OCI-LY3 (cell line): Measurements from ENCODE around the gene COL20A1.

ENCODE experiments used
- H2AFZ ChIP-seq: fragments of 200-600, 300-600 bp; shearing (Covaris generic); 2 replicates; pipeline ENCODE4 v1.6.0; 2014; ENCODE audit warnings: antibody characterized with exemption, low read depth, low read length
- H3K27ac ChIP-seq: fragments of 200-600, 300-600 bp; sonication (generic); 2 replicates; pipeline ENCODE4 v1.5.1; 2014; ENCODE audit warnings: mild to moderate bottlenecking, low read length, moderate library complexity, mixed read lengths
- H3K27me3 ChIP-seq: fragments of 200-600, 300-600 bp; sonication (generic); 2 replicates; pipeline ENCODE4 v1.6.1; 2014; ENCODE audit warnings: low read depth, low read length, mixed read lengths
- H3K36me3 ChIP-seq: fragments of 200-600, 300-600 bp; sonication (generic); replicated peaks from 2 replicates; pipeline ENCODE3; 2014; ENCODE audit warnings: low read depth, low read length, mixed read lengths
- H3K4me1 ChIP-seq: fragments of 300-600, 200-600 bp; sonication (generic); 2 replicates; pipeline ENCODE4 v1.6.1; 2014; ENCODE audit warnings: low read length, mixed read lengths
- H3K4me2 ChIP-seq: fragments of 200-600, 300-600 bp; sonication (generic); 2 replicates; pipeline ENCODE4 v1.6.1; 2014; ENCODE audit warnings: low read length, mixed read lengths
- H3K4me3 ChIP-seq: fragments of 300-600, 200-600 bp; sonication (generic); 2 replicates; pipeline ENCODE4 v1.5.1; 2014; ENCODE audit warnings: antibody characterized with exemption, mild to moderate bottlenecking, low read length, moderate library complexity
- H3K79me2 ChIP-seq: fragments of 300-600, 200-600 bp; shearing (Covaris generic); 2 replicates; pipeline ENCODE4 v1.6.1; 2014; ENCODE audit warnings: mild to moderate bottlenecking, low read length, mixed read lengths
- H3K9ac ChIP-seq: fragments of 300-600, 200-600 bp; shearing (Covaris generic); 2 replicates; pipeline ENCODE4 v1.6.0; 2014; ENCODE audit warnings: mild to moderate bottlenecking, low read length, moderate library complexity
- H3K9me3 ChIP-seq: fragments of 200-600, 300-600 bp; shearing (Covaris generic); 2 replicates; pipeline ENCODE4 v1.6.1; 2014; ENCODE audit warnings: low read length, mixed read lengths; ENCODE audit not compliant: insufficient read depth
- H4K20me1 ChIP-seq: fragments of 200-600, 300-600 bp; sonication (generic); 2 replicates; pipeline ENCODE4 v1.6.1; 2016; ENCODE audit warnings: low read length, mixed read lengths; ENCODE audit not compliant: insufficient read depth
- CTCF ChIP-seq: fragments of 200-600, 300-600 bp; sonication (generic); IDR thresholded peaks from 2 replicates; pipeline ENCODE4 v1.5.1; 2014; ENCODE audit warnings: antibody characterized with exemption, low read length, low read depth
- EZH2phosphoT487 ChIP-seq: fragments of 200-600 bp; shearing (Covaris generic); IDR thresholded peaks from 2 replicates; pipeline ENCODE4 v1.6.1; 2018; ENCODE audit warnings: antibody characterized with exemption, mixed run types, low read depth

The COL20A1 gene

GRCh38 chr20:63359164-63359934 lies 66.4 kb downstream of the COL20A1 start:
- no peaks in the 10 kb centered on the region for H4K20me1 ChIP-seq
- TF ChIP-seq CTCF (no peak), EZH2phosphoT487 (no peak)
- no peak overlapping the region for H2AFZ ChIP-seq
- no peaks in the 10 kb centered on the region for H3K36me3 ChIP-seq
- H3K79me2 ChIP-seq: no peaks in the 10 kb centered on the region
- H3K27ac ChIP-seq: no peak overlapping the region
- no peaks in the 10 kb centered on the region for H3K27me3 ChIP-seq
- H3K4me1 ChIP-seq: no peaks in the 10 kb centered on the region
- H3K4me3 ChIP-seq: no peak overlapping the region
- no peak overlapping the region for H3K4me2 ChIP-seq
- H3K9ac ChIP-seq: no peak overlapping the region
- H3K9me3 ChIP-seq: no peaks in the 10 kb centered on the region

GRCh38 chr20:63359937-63360849 lies 67.2 kb downstream of the COL20A1 start:
- H3K9me3 ChIP-seq: no peaks in the 10 kb centered on the region
- no peak overlapping the region for H3K4me3 ChIP-seq
- TF ChIP-seq EZH2phosphoT487: no peak
- no peak for TF ChIP-seq CTCF
- no peak overlapping the region for H2AFZ ChIP-seq
- no peaks in the 10 kb centered on the region for H4K20me1 ChIP-seq
- H3K4me1 ChIP-seq: no peaks in the 10 kb centered on the region
- H3K36me3 ChIP-seq: no peaks in the 10 kb centered on the region
- no peak overlapping the region for H3K4me2 ChIP-seq
- no peak overlapping the region for H3K27ac ChIP-seq
- H3K79me2 ChIP-seq: no peaks in the 10 kb centered on the region
- H3K27me3 ChIP-seq: no peaks in the 10 kb centered on the region
- H3K9ac ChIP-seq: no peak overlapping the region

DNA sequence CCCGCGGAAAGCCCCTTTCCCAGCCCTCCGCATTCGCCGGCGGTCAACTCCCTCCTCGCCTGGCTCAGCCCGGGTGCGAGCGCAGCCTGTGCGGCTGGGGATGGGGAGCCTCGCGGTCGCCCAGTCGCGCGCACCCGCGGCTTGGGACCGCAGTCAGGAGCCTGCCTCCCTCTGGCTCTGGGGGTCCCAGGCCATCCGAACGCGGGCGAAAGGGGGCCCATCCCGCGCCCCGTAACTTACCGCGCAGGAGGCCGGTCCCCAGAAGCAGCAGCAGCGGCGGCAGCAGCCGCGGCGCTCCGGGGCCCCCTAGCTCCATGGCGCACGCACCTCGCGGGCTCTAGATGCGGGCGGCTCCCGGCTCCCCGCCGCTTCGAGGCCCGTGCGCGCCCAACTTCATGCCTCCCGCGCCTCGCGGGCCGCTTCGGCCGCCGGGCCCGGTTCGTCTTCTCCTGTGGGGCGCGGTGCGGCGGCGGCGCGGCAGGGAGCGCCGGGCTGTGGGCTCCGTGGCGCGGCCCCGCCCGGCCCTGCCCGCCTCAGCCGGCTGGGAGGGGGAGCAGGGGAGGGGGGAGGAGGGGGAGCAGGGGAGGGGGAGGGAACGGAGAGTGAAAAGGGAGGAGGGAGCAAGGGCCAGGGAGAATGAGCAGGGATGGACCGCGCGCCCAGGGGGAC lies 68.0 kb downstream of the COL20A1 start, which contains the start of gene CHRNA4:
Gene CHRNA4 (minus strand): TSS at position 500 of the 669 bp plus-strand sequence. CDS start 184 bp downstream, at position 316.
- Histone ChIP-seq H2AFZ (no peak within 1 kb of the TSS), H3K36me3 (no peaks in the 10 kb centered on the region)

More for the DNA sequence above, 68.0 kb downstream of the COL20A1 start, which contains the start of gene CHRNA4:
- no peak within 1 kb of the TSS for H3K4me2 ChIP-seq
- no peaks in the 10 kb centered on the region for H3K79me2 ChIP-seq
- H3K4me1 ChIP-seq: no peaks in the 10 kb centered on the region
- TF ChIP-seq EZH2phosphoT487 (no peak), CTCF (no peak)
- H3K27ac ChIP-seq: no peak within 1 kb of the TSS
- no peaks in the 10 kb centered on the region for H3K27me3 ChIP-seq
- no peaks in the 10 kb centered on the region for H4K20me1 ChIP-seq
- no peaks in the 10 kb centered on the region for H3K9me3 ChIP-seq
- no peak within 1 kb of the TSS for H3K9ac ChIP-seq
- H3K4me3 ChIP-seq: no peak within 1 kb of the TSS
